GM12801 (cell line): ENCODE measurements around the gene HINFP.

Experiments
- TF ChIP-seq, protein P1 (sequence below): IDR thresholded peaks from one replicate; pipeline ENCODE4 v1.5.1; 2011; ENCODE audit warnings: control low read depth; ENCODE audit not compliant: insufficient read length; ENCODE audit errors: extremely low read depth

Gene HINFP

DNA sequence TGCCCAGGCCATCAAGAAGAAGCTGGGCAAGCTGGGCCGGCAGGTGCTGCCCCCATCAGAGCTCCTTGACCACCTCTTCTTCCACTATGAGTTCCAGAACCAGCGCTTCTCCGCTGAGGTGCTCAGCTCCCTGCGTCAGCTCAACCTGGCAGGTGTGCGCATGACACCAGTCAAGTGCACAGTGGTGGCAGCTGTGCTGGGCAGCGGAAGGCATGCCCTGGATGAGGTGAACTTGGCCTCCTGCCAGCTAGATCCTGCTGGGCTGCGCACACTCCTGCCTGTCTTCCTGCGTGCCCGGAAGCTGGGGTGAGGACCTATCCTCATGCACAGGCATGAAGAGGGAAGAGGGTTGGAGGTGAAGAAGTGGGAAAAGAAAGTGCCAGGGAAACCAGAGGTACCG lies 58.6 kb downstream of the HINFP start:
- TF ChIP-seq, protein P1, sequence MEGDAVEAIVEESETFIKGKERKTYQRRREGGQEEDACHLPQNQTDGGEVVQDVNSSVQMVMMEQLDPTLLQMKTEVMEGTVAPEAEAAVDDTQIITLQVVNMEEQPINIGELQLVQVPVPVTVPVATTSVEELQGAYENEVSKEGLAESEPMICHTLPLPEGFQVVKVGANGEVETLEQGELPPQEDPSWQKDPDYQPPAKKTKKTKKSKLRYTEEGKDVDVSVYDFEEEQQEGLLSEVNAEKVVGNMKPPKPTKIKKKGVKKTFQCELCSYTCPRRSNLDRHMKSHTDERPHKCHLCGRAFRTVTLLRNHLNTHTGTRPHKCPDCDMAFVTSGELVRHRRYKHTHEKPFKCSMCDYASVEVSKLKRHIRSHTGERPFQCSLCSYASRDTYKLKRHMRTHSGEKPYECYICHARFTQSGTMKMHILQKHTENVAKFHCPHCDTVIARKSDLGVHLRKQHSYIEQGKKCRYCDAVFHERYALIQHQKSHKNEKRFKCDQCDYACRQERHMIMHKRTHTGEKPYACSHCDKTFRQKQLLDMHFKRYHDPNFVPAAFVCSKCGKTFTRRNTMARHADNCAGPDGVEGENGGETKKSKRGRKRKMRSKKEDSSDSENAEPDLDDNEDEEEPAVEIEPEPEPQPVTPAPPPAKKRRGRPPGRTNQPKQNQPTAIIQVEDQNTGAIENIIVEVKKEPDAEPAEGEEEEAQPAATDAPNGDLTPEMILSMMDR = no peak

DNA sequence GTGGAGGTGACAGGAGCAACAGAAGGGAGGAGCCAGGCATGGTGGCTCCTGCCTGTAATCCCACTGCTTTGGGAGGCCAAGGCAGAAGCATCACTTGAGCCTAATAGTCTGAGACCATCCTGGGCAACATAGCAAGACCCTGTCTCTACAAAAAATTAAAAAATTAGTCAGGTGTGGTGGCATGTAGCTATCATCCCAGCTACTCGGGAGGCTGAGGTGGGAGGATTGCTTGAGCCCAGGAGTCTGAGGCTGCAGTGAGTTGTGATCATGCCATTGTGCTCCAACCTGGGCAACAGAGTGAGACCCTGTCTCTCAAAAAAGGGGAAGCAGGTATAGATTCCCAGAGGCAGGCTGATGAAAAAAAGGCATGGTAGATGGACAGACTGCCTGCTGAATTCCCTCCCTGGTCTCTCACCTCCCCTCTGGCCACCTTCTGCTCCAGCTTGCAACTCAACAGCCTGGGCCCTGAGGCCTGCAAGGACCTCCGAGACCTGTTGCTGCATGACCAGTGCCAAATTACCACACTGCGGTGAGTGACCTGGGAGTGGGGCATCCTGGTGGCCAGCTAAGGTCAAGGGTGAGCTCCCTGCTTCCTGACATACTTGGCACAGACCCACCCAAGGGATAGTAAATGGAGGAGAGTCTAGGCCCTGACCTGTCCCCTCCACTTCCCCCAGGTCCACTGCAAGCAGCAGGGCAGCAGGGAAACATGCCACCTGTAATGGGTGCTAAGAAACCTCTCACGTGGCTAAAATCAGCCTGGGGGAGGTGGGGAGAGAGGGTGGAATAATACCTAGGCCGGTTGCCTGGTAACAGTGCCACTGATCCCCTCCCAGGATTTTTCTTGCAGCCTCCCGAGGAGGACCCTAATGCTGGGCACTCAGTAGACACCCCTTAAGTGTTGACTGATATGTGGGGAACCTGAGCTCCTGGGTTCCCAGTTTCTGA lies 59.6 kb downstream of the HINFP start:
- TF ChIP-seq, protein P1 = no peak

DNA sequence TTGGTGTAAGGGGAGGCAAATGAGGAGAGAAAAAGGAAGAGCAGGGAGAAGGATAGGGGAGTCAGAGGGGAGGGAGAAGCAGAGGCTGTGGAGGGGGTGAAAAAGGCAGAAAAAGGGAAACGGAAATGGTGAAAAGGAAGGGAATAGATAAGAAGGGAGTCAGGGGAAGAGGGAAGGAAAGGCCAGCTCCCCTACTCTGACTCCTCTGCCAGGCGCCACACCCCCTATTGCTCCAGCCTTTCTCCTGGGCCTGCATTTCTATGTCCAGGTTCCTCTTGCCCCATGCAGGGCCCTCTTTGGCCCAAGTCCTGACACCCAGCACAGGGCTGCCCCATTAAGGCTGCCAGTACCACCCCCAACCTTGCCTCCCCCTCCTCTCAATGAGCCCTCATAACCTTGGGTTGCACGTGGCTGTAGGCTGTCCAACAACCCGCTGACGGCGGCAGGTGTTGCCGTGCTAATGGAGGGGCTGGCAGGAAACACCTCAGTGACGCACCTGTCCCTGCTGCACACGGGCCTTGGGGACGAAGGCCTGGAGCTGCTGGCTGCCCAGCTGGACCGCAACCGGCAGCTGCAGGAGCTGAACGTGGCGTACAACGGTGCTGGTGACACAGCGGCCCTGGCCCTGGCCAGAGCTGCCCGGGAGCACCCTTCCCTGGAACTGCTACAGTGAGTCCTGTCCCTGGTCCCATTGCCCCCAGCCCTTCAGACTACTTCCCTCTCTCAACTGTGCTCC lies 60.5 kb downstream of the HINFP start:
- TF ChIP-seq, protein P1 = no peak
